GM23338 (cell line): ENCODE measurements around the gene LPAR1. TPM values are rescaled to one million over a fixed set of nuclear protein-coding genes. Genes with fewer than 3 reads are reported as not detected.

Source experiments
- ATAC-seq: fragments of 200-7000 bp; cut with Tn5 transposase; 3 replicates; pipeline ENCODE4 v1.9.1; 2020
- DNase-seq: peaks from one replicate; pipeline ENCODE4 v3.0.0-alpha.2; 2015; ENCODE audit warnings: low spot score
- H2AFZ ChIP-seq: fragments of 200-600 bp; sonication (generic); 2 replicates; pipeline ENCODE4 v1.8.0; 2016; ENCODE audit warnings: antibody characterized with exemption, mild to moderate bottlenecking, moderate library complexity
- H3F3A ChIP-seq: fragments of 200-600 bp; sonication (generic); replicated peaks from 2 replicates; pipeline ENCODE4 v1.8.0; 2017; ENCODE audit warnings: antibody characterized with exemption, mixed run types, low read depth
- H3K27ac ChIP-seq: fragments of 200-600 bp; sonication (generic); 2 replicates; pipeline ENCODE4 v1.6.1; 2016; ENCODE audit warnings: low read depth
- H3K27me3 ChIP-seq: fragments of 200-600 bp; sonication (generic); 2 replicates; pipeline ENCODE4 v1.8.0; 2016; ENCODE audit warnings: mild to moderate bottlenecking, mixed run types, moderate library complexity; ENCODE audit not compliant: insufficient read depth
- H3K36me3 ChIP-seq: fragments of 200-600 bp; sonication (generic); 2 replicates; pipeline ENCODE4 v1.8.0; 2016; ENCODE audit warnings: mild to moderate bottlenecking; ENCODE audit not compliant: insufficient read depth
- H3K4me1 ChIP-seq: fragments of 200-600 bp; sonication (generic); 2 replicates; pipeline ENCODE4 v1.8.0; 2016; ENCODE audit warnings: mild to moderate bottlenecking, moderate library complexity; ENCODE audit not compliant: insufficient read depth
- H3K4me2 ChIP-seq: fragments of 200-600 bp; sonication (generic); 2 replicates; pipeline ENCODE4 v1.7.1; 2017; ENCODE audit warnings: mixed run types
- H3K4me3 ChIP-seq: fragments of 200-600 bp; sonication (generic); 2 replicates; pipeline ENCODE4 v1.6.1; 2016; ENCODE audit warnings: mixed run types
- H3K79me2 ChIP-seq: fragments of 200-600 bp; sonication (generic); replicated peaks from 2 replicates; pipeline ENCODE4 v1.8.0; 2017; ENCODE audit warnings: mild to moderate bottlenecking; ENCODE audit not compliant: insufficient read depth
- H3K9me2 ChIP-seq: fragments of 200-600 bp; sonication (generic); 2 replicates; pipeline ENCODE4 v1.8.0; 2017; ENCODE audit not compliant: insufficient read depth
- H4K20me1 ChIP-seq: fragments of 200-600 bp; sonication (generic); replicated peaks from 2 replicates; pipeline ENCODE4 v1.8.0; 2017; ENCODE audit warnings: mild to moderate bottlenecking; ENCODE audit not compliant: insufficient read depth
- H3K27ac Mint-ChIP-seq: 2 replicates; pipeline ENCODE4 v1.8.0; 2020; ENCODE audit warnings: inconsistent platforms, mild to moderate bottlenecking, moderate library complexity, mixed read lengths
- H3K27me3 Mint-ChIP-seq: 3 replicates; pipeline ENCODE4 v1.8.0; 2022; ENCODE audit warnings: low read depth, mild to moderate bottlenecking, moderate library complexity, mixed read lengths, inconsistent platforms; ENCODE audit not compliant: insufficient read depth, poor library complexity
- H3K36me3 Mint-ChIP-seq: 3 replicates; pipeline ENCODE4 v1.8.0; 2021; ENCODE audit warnings: low read depth, mild to moderate bottlenecking, inconsistent platforms, moderate library complexity, mixed read lengths
- H3K4me1 Mint-ChIP-seq: 3 replicates; pipeline ENCODE4 v1.8.0; 2020; ENCODE audit warnings: mild to moderate bottlenecking, inconsistent platforms, mixed read lengths
- H3K4me3 Mint-ChIP-seq: 3 replicates; pipeline ENCODE4 v1.8.0; 2021; ENCODE audit warnings: moderate library complexity, mild to moderate bottlenecking, inconsistent platforms, mixed read lengths
- H3K9me3 Mint-ChIP-seq: 3 replicates; pipeline ENCODE4 v1.8.0; 2020; ENCODE audit warnings: moderate library complexity, mild to moderate bottlenecking, inconsistent platforms, mixed read lengths
- CREB1 ChIP-seq: fragments of 250-450 bp; sonication (Bioruptor Pico); IDR thresholded peaks from 2 replicates; pipeline ENCODE4 v1.5.0; 2020; ENCODE audit warnings: low read depth, mild to moderate bottlenecking, moderate library complexity
- CTCF ChIP-seq, 2 experiments: fragments of 200-600 bp in 1 of 2; sonication (generic) in 1 of 2; conservative IDR thresholded peaks; 2 replicates each; pipeline versions ENCODE4 v1.5.1 to v1.6.1; 2016 to 2017; ENCODE audit warnings: antibody characterized with exemption in 2 of 2, low read depth in 2 of 2, mild to moderate bottlenecking in 2 of 2, moderate library complexity in 1 of 2
- EZH2 ChIP-seq: fragments of 200-600 bp; sonication (generic); IDR thresholded peaks from one replicate; pipeline ENCODE4 v1.8.0; 2017; ENCODE audit warnings: antibody characterized with exemption, mild to moderate bottlenecking, low read depth; ENCODE audit not compliant: unreplicated experiment
- EZH2phosphoT487 ChIP-seq: fragments of 200-600 bp; sonication (generic); IDR thresholded peaks from one replicate; pipeline ENCODE4 v1.8.1; 2018; ENCODE audit warnings: antibody characterized with exemption; ENCODE audit not compliant: unreplicated experiment
- JUNB ChIP-seq: IDR thresholded peaks from one replicate; pipeline ENCODE4 v1.6.1; 2016; ENCODE audit warnings: antibody characterized with exemption; ENCODE audit not compliant: unreplicated experiment
- NANOG ChIP-seq: IDR thresholded peaks from 2 replicates; pipeline ENCODE4 v1.6.1; 2016; ENCODE audit warnings: antibody characterized with exemption, borderline replicate concordance
- POLR2AphosphoS5 ChIP-seq: IDR thresholded peaks from 2 replicates; pipeline ENCODE4 v1.6.1; 2016; ENCODE audit warnings: antibody characterized with exemption, low read depth
- REST ChIP-seq: IDR thresholded peaks from one replicate; pipeline ENCODE4 v1.6.1; 2018; ENCODE audit warnings: antibody characterized with exemption; ENCODE audit not compliant: unreplicated experiment
- STAT1 ChIP-seq: IDR thresholded peaks from one replicate; pipeline ENCODE4 v1.6.1; 2016; ENCODE audit warnings: antibody characterized with exemption; ENCODE audit not compliant: unreplicated experiment
- ZNF114 ChIP-seq: fragments of 250-450 bp; sonication (Bioruptor Pico); IDR thresholded peaks from 2 replicates; pipeline ENCODE4 v1.5.0; 2020; ENCODE audit warnings: mild to moderate bottlenecking, moderate library complexity
- ZNF331 ChIP-seq: fragments of 250-450 bp; sonication (Bioruptor Pico); IDR thresholded peaks from 2 replicates; pipeline ENCODE4 v1.5.0; 2020; ENCODE audit warnings: low read depth, mild to moderate bottlenecking, moderate library complexity
- ZNF462 ChIP-seq: fragments of 250-450 bp; sonication (Bioruptor Pico); IDR thresholded peaks from 2 replicates; pipeline ENCODE4 v1.5.0; 2020; ENCODE audit warnings: mild to moderate bottlenecking, moderate library complexity
- polyA plus RNA-seq: library from polyadenylated mRNA; unstranded; fragments of >200 nt; fragmentation: Nextera tagmentation; extraction: Ambion mirVana; gene quantifications from 2 replicates; pipeline ENCODE4 v1.2.1, GENCODE V29; 2016
- total RNA-seq: library from RNA; depleted of rRNA; stranded (reverse); fragments of >200 nt; shearing (Covaris generic); gene quantifications from 2 replicates; pipeline ENCODE4 v1.2.3, GENCODE V29; 2014
- TF ChIP-seq, protein P1 (sequence below): IDR thresholded peaks from 2 replicates; pipeline ENCODE4 v1.6.1; 2016; ENCODE audit warnings: antibody characterized with exemption

The LPAR1 gene
- total and polyA plus RNA-seq, 2 experiments from 2014 or later = 1.0 to 3.8 TPM

- no peaks in the 10 kb centered on the region for H3K36me3 ChIP-seq
- H3K4me3 Mint-ChIP-seq = no peak overlapping the region
- no peaks in the 10 kb centered on the region for H4K20me1 ChIP-seq
- no peaks in the 10 kb centered on the region for H3F3A ChIP-seq
- H3K27me3 ChIP-seq = no peaks in the 10 kb centered on the region
- ATAC-seq (no peak), DNase-seq (no peak)
- no peak overlapping the region for H3K4me2 ChIP-seq
- no peaks in the 10 kb centered on the region for H3K9me3 Mint-ChIP-seq
- H3K27ac ChIP-seq = no peak overlapping the region
- no peaks in the 10 kb centered on the region for H3K79me2 ChIP-seq
- peaks cover 8% of the 10 kb centered on the region; the same call in 2 of the 3 replicates for H3K4me1 Mint-ChIP-seq
- no peak for TF ChIP-seq EZH2phosphoT487
- TF ChIP-seq ZNF331 (CRISPR knock-in tag) = no peak
- no peak for TF ChIP-seq STAT1
- TF ChIP-seq NANOG = no peak
- TF ChIP-seq EZH2 = no peak
- no peak for TF ChIP-seq POLR2AphosphoS5
- no peak for TF ChIP-seq CREB1 (CRISPR knock-in tag)
- TF ChIP-seq JUNB = no peak
- TF ChIP-seq ZNF462 (CRISPR knock-in tag) = no peak
- TF ChIP-seq CTCF (conservative IDR thresholded peaks at IDR 0.05; ENCODE audit: low read depth in 2 of 2) = no peak
- TF ChIP-seq REST = no peak
- TF ChIP-seq, protein P1, sequence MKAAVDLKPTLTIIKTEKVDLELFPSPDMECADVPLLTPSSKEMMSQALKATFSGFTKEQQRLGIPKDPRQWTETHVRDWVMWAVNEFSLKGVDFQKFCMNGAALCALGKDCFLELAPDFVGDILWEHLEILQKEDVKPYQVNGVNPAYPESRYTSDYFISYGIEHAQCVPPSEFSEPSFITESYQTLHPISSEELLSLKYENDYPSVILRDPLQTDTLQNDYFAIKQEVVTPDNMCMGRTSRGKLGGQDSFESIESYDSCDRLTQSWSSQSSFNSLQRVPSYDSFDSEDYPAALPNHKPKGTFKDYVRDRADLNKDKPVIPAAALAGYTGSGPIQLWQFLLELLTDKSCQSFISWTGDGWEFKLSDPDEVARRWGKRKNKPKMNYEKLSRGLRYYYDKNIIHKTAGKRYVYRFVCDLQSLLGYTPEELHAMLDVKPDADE = no peak
- TF ChIP-seq ZNF114 (CRISPR knock-in tag) = no peak
- H3K9me2 ChIP-seq = no peaks in the 10 kb centered on the region; the same call in 1 of the 2 replicates
- peaks cover 7% of the 10 kb centered on the region; the same call in 1 of the 2 replicates for H3K4me1 ChIP-seq
- no peaks in the 10 kb centered on the region for H3K27me3 Mint-ChIP-seq
- H3K36me3 Mint-ChIP-seq = no peaks in the 10 kb centered on the region; the same call in 2 of the 3 replicates
- no peak overlapping the region for H2AFZ ChIP-seq
- no peak overlapping the region for H3K27ac Mint-ChIP-seq
- H3K4me3 ChIP-seq = no peak overlapping the region
Observed at GRCh38 chr9:111005746-111006470, 32.4 kb downstream of the LPAR1 start.
